K562 treated with DMSO at 1 percent for 24 hours (cell line): Measurements from ENCODE around the gene EDC4. TPM values are rescaled to one million over a fixed set of nuclear protein-coding genes. Genes with fewer than 3 reads are reported as not detected.

Experiments
- total RNA-seq: library from RNA; unstranded; fragments of 300-600 nt; gene quantifications from 2 replicates; pipeline ENCODE4 v1.2.3, GENCODE V29; 2022; ENCODE audit warnings: low read depth; ENCODE audit not compliant: insufficient read depth

EDC4 gene
- total RNA-seq: 91.7 and 98.7 TPM in 2 replicates

GRCh38 chr16:67872631-67873434 is at the start of gene EDC4:
Gene EDC4, plus strand, starts transcription at chr16:67873052. Its CDS starts 210 bp downstream, at chr16:67873262.

DNA sequence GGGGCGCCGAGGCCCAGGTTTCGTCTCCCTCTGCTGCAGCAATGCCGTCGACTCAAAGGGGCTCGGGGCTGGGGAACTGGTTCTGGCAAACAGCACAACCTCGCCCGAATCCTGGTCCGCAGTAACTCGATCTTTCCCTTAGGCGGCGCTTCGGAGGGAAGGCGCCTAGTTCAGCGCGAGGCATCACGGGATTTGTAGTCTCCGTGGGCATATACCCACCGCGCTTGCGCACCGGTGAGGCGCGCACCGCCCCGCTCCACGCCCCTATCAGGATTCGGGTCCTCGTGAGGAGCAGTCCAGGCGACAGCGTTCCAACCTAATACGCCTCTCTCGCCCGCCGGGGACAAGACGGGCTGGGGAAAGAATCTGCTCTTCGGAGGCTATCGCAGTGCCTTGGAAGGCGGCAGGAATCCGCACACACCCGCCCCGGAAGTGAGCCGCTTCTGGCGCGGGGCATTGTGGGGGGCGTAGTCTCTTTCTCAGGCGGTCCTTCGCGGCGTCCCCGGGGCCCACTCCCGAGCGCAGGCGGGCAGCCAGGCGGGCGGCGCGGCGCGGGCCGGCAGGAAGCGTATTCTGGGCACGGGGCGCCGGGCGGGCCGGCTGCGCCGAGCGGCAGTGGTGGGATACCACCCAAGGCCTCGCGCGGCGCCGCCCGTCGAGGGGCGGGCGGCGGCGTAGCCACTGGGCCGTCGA is 30.9 kb upstream of the EDC4 start, which contains the start of gene THAP11:
Gene THAP11 (plus strand): TSS at position 505 of the 693 bp plus-strand sequence. CDS start 235 bp downstream, outside the sequence.

GRCh38 chr16:67846320-67847063 is 26.4 kb upstream of the EDC4 start, which contains the start of gene NUTF2:
Gene NUTF2, plus strand, starts transcription at chr16:67846933. Its CDS starts 18,198 bp downstream, at chr16:67865131.

GRCh38 chr16:67847064-67847861 is 25.6 kb upstream of the EDC4 start, which contains the start of gene CENPT:
Gene CENPT, minus strand, starts transcription at chr16:67847693. Its CDS starts 13,834 bp downstream, at chr16:67833859.

DNA sequence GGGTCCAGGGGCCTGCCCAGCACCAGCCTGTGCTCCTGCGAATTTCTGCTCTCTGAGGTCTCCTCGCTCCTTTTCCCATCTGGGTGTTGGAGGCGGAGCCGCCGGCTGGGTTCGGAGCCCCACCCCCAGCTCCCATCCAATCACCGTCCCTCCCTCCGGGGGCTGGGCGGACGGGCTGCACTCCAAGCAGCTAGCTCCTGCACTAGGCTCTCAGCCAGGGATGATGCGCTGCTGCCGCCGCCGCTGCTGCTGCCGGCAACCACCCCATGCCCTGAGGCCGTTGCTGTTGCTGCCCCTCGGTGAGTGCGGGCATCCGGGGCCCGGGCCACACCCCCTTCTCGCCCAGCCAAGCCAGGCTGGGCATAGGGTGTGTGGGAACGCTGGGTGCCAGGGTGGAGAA is 11.8 kb downstream of the EDC4 start, which contains the start of gene NRN1L:
Gene NRN1L (plus strand): TSS at position 202 of the 400 bp plus-strand sequence. CDS start 19 bp downstream, at position 221.

GRCh38 chr16:67892899-67893742 is 20.3 kb downstream of the EDC4 start, which contains the start of gene PSKH1:
Gene PSKH1, plus strand, starts transcription at chr16:67893254. Its CDS starts 15,496 bp downstream, at chr16:67908750.

Other genes with a start within 250 kb of the EDC4 start
- 2.0 TPM in 2 replicates for gene CARMIL2, start 227.9 kb upstream of the EDC4 start, total RNA-seq
- gene ACD, start 212.8 kb upstream of the EDC4 start, total RNA-seq: 51.6 and 54.9 TPM in 2 replicates
- 1.3 and 4.6 TPM in 2 replicates for gene PARD6A, start 212.1 kb upstream of the EDC4 start, total RNA-seq
- gene ENKD1, start 206.3 kb upstream of the EDC4 start, total RNA-seq: 17.9 and 18.4 TPM in 2 replicates
- 1.1 and 2.5 TPM in 2 replicates for gene C16orf86, start 206.2 kb upstream of the EDC4 start, total RNA-seq
- 19.9 and 22.5 TPM in 2 replicates for gene GFOD2, start 153.7 kb upstream of the EDC4 start, total RNA-seq
- gene RANBP10, start 66.5 kb upstream of the EDC4 start, total RNA-seq: 16.9 and 17.6 TPM in 2 replicates
- 0.10 TPM in 1 of 2 replicates, not detected in the other for gene TSNAXIP1, start 66.2 kb upstream of the EDC4 start, total RNA-seq
- 58.7 and 62.7 TPM in 2 replicates for gene THAP11, start 30.7 kb upstream of the EDC4 start, total RNA-seq
- 76.3 and 84.1 TPM in 2 replicates for gene NUTF2, start 26.1 kb upstream of the EDC4 start, total RNA-seq
- gene CENPT, start 25.4 kb upstream of the EDC4 start, total RNA-seq: 67.2 and 75.8 TPM in 2 replicates
- 2.9 and 3.1 TPM in 2 replicates for gene NRN1L, start 11.8 kb downstream of the EDC4 start, total RNA-seq
- gene PSKH1, start 20.2 kb downstream of the EDC4 start, total RNA-seq: 46.0 and 46.8 TPM in 2 replicates
- gene CTRL, start 58.8 kb downstream of the EDC4 start, total RNA-seq: 0.59 and 1.3 TPM in 2 replicates
- gene PSMB10, start 63.8 kb downstream of the EDC4 start, total RNA-seq: 110 and 120 TPM in 2 replicates
- gene LCAT, start 71.1 kb downstream of the EDC4 start, total RNA-seq: 5.5 and 9.9 TPM in 2 replicates
- 22.5 and 23.8 TPM in 2 replicates for gene SLC12A4, start 95.6 kb downstream of the EDC4 start, total RNA-seq
- gene DPEP3, start 107.4 kb downstream of the EDC4 start, total RNA-seq: not detected in 2 replicates
- 2.8 and 3.0 TPM in 2 replicates for gene DPEP2, start 126.4 kb downstream of the EDC4 start, total RNA-seq
- gene DPEP2NB, start 142.9 kb downstream of the EDC4 start, total RNA-seq: not detected in 2 replicates
- gene DDX28, start 150.2 kb downstream of the EDC4 start, total RNA-seq: 17.4 and 20.0 TPM in 2 replicates
- 10.8 and 12.3 TPM in 2 replicates for gene DUS2, start 150.2 kb downstream of the EDC4 start, total RNA-seq
- gene NFATC3, start 212.3 kb downstream of the EDC4 start, total RNA-seq: 31.2 and 35.3 TPM in 2 replicates